Choroid plexus epithelial cell (primary cell): Measurements from ENCODE around the gene RFX2.

Source experiments
- DNase-seq: peaks from one replicate; pipeline ENCODE4 v3.0.0-alpha.2; 2010; ENCODE audit warnings: low read depth
- H3K4me3 ChIP-seq: 2 replicates; pipeline ENCODE4 v1.5.1; 2011; ENCODE audit warnings: low read depth, mild to moderate bottlenecking, control low read depth, low read length, moderate library complexity
- CTCF ChIP-seq: conservative IDR thresholded peaks from 2 replicates; pipeline ENCODE4 v1.5.1; 2011; ENCODE audit warnings: low read depth, mild to moderate bottlenecking, control low read depth, inconsistent platforms, low read length, moderate library complexity

The RFX2 gene

GRCh38 chr19:6060600-6061375 is 49.5 kb downstream of the RFX2 start:
- H3K4me3 ChIP-seq = no peak overlapping the region
- DNase-seq = no peak
- TF ChIP-seq CTCF = no peak

GRCh38 chr19:6059988-6060599 is 50.2 kb downstream of the RFX2 start:
- no peak for DNase-seq
- H3K4me3 ChIP-seq = no peak overlapping the region
- no peak for TF ChIP-seq CTCF

GRCh38 chr19:6059396-6059947 is 50.8 kb downstream of the RFX2 start:
- DNase-seq = no peak

GRCh38 chr19:6058518-6059201 is 51.6 kb downstream of the RFX2 start:
- H3K4me3 ChIP-seq = no peak overlapping the region
- TF ChIP-seq CTCF = no peak
- DNase-seq = no peak

More at GRCh38 chr19:6059396-6059947, 50.8 kb downstream of the RFX2 start:
- no peak overlapping the region for H3K4me3 ChIP-seq
- TF ChIP-seq CTCF = no peak

- TF ChIP-seq CTCF = no peak
- DNase-seq = no peak
Measured at GRCh38 chr19:6057651-6058517, 52.4 kb downstream of the RFX2 start.

More at GRCh38 chr19:6057651-6058517, 52.4 kb downstream of the RFX2 start:
- H3K4me3 ChIP-seq = no peak overlapping the region
